Measurements from ENCODE around the gene SNW1.
"Not testable (repeated sequence)": the region's sequence is repeated elsewhere in the genome, so short reads cannot be mapped to it uniquely, and the experiment has no call there.

Gene SNW1
- total RNA-seq, result 87.0 to 101 (median 93.3) reads per million in 4 donors

DNA sequence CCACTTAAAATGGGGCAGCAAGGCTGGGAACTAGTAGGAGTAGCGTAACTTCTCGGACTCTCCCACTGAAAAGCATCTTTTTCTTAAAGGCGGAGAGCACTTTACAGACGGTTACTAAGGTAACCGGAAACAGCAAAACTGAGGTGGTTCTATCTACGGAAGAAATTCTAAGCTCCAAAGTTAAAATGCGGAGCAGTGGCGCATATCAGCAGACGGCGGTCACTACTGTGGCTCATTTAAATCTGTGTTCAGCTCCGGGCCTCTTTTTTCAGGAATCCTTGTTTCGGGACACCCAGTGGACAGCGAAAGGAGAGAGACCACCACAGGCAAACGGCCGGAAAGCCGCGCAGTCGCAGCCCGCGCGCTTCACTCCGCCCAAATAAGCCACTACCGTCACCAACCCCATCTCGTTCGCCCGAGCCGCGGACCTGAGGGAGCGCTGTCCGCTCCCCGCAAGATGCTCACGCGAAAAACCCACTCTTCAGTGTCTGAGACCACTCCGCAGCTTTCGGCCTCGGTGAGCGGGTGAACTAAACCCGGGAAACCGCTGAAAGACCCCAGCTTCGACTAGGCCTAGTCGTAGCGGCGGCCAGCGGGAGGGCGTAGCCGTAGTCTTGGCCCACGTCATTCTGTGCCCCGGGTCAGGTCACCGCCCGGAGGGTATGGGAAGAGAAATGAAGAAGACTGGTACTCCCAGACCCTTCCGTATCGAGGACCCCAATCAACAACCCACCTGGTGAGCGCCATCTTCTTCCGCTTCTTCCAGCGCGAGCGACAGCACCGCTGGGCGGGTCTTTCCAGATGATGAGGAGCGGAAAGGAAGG, at the start of gene SNW1:
TSS of gene SNW1 (minus strand) at position 776 of the 824 bp plus-strand sequence. CDS start at position 747, 29 bp downstream.
- peak; percentile 81 to 95 (median 86) for DNase-seq

DNA sequence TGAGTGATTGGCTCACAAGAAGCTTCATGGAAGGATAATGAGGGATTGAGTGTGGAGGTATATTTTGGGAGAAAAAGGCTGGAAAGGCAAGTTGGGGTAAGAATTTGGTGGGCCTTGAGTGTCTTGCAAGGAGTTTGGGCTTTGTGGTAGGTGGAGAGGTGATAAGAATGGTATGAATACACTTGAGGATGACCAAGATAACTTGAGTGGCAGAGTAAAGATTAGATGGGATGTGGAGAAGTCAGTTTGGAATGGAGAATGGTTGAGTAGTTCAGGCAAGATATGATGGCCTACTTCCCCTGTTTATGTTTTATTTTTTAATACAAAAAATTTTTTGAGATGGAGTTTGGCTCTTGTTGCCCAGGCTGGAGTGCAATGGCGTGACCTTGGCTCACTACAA, 48.1 kb upstream of the SNW1 start:
- DNase-seq, result no peak

DNA sequence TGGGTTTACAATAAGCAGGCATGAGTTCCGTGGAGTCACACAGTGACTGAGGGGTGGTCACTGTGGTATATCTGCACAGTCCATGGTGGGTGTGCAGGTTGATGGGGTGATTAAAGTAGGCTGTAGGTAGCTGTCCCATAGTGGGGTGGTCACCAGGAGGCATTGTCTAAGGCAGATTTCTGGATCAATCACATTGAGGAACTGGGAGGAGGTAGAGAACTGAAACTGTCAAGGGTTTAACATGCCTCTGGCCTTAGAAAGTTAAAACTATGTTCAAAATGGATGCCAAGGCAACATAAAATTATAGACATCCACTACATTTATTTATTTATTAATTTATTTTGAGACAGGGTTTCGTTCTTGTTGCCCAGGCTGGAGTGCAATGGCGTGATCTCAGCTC, 47.3 kb upstream of the SNW1 start:
- no peak for DNase-seq

DNA sequence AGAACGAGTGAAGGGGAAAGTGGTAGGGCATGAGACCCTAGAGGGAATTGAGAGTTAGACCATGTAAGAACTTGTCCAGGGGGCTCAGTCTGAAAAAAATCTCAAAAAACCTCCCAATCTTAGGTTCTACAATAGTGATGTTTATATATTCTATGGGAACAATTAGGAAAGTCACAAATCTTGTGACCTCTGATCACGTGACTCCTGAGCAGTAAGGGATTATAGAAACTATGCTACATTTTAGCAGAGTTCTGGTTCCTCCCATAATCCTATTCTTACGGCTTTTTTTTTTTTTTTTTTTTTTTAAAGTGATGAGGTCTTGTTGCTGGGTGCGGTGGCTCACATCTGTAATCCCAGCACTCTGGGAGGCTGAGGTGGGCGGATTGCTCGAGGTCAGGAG, 44.8 kb upstream of the SNW1 start:
- no peak for DNase-seq

DNA sequence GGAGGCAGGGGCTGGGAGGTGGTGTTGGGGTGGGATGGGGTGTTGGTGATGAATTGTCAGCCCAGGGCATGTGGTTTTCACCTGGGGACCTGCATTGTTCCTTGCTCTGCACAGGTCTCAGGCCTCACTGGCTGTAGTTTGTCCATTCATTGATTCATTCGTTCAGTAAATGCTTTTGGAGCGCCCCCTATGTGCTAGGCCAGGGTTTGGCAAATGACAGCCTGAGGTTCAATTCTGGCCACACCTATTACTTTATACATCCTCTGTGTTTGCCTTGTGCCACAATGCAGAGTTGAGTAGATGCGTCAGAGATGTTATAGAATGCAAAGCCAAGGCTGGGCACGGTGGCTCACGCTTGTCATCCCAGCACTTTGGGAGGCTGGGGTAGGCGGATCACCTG, 43.6 kb upstream of the SNW1 start:
- DNase-seq, result peak in 1 of 5 donors; percentile 28

DNA sequence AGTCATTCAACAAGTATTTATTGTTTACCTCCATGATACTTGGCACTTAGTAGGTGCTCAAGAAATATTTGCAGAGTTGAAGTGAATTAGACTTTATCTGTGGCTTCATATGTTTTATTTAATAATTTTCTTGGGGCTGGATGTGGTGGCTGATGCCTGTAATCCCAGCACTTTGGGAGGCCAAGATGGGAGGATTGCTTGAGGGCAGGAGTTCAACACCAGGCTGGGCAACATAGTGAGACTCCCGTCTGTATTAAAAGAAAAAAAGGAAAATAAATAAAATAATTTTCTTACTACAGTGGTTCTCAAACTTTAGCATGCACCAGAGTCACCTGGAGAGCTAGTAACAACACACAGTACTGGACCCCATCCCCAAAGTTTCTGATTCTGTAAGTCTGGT, 39.9 kb upstream of the SNW1 start:
- DNase-seq, result no peak

DNA sequence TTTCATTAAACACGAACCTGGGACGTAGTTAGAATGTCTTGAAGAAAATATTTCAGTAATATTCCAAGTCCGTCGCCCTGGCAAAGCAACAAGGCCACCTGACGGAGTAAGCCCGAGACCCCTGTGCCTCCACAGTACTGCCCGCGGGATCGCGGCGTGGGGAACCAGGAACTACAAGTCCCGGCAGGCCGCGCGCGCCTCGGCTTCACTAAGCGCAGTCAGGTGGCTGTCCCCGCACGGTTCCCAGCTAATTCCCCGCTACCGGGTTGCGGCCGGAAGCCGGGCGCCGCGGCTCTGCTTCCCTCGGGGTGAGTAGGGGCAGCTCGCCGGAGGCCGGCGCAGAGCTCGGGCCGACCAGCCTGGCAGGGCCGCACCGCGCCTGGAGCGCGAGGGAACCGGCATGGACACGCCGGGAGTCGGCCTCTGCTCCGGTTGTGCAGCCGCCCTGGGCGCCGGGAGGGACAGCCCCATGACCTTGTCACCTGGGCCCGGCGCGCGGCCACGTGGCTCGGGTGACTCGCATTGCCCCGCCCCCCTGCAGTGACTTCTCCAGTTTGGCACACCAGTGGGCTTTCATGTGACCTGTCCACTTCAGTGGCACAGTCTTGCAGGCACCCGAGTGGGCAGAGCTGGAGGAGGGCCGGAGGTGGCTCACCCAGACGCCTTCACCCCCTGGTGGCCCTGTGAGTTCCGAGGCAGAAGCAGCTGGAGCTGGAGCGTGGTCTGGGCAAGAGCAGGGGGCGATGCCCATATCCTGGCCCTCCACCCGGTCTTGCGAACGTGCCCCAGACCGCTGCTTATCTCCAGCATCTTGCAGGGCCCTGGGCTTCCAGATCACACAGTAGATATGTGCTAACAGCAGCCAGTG, 39.1 kb upstream of the SNW1 start, which contains the start of gene ADCK1:
TSS of gene ADCK1 (plus strand) at position 247 of the 868 bp plus-strand sequence. CDS start 18,870 bp downstream, outside the sequence.
- peak; percentile 62 to 82 (median 76) for DNase-seq

DNA sequence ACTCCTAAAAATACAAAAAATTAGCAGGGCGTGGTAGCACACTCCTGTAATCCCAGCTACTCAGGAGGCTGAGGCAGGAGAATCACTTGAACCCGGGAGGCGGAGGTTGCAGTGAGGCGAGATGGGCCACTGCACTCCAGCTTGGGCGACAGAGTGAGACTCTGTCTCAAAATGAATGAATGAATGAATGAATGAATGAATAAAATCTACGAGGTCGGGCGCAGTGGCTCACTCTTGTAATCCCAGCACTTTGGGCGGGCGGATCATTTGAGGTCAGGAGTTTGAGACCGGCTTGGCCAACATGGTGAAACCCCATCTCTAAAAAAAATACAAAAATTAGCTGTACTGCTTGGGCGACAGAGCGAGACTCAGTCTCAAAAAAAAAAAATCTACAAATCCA, 38.5 kb upstream of the SNW1 start:
- DNase-seq, result not testable (repeated sequence)

DNA sequence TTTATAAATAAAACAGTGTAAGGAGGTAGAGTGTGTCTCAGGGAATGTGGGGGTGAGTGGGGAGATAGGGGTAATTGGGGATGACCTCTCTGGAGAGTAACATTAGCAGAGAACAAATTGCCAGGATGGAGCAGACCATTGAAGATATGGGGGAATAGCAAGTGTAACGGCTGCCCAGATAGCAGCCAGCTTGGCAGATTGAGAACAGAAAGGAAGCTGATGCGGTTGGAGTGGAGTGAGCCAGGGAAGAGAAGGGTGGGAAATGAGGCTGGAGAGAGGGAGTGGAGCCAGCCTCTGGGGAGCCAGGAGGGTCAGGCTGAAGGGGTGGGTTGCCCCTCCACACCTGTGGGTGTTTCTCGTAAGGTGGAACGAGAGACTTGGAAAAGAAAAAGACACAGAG, 33.4 kb upstream of the SNW1 start:
- DNase-seq, result no peak

DNA sequence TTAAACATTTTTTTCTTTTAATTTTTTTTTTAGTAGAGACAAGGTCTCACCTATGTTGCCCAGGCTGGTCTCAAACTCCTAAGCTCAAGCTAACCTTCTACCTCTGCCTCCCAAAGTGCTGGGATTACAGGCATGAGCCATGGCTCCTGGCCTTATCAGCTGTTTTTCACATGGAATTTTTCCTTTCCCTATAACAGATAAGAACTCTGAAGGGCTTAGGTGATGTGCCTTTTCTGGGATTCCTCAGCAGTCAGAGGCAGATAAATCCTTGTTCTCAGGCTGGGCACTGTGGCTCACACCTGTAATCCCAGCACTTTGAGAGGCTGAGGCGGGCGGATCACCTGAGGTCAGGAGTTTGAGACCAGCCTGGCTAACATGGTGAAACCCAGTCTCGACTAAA, 32.3 kb upstream of the SNW1 start:
- DNase-seq, result not testable (repeated sequence)

DNA sequence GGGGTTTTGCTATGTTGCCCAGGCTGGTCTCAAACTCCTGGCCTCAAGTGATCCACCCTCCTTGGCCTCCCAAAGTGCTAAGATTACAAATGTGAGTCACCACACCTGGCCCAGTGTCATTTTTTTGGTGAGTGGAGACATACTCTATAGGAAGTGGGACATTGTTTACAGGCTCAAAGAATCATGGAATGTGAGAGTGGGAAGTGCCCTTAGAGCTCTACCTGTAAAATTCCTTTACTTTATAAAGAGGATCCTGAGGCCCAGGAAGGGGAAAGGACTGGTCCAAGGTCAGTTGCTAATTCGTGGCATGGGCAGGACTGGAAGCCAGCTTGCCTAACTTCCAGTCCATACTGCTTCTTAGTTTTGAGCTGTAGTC, 30.3 kb upstream of the SNW1 start:
- no peak for DNase-seq

DNA sequence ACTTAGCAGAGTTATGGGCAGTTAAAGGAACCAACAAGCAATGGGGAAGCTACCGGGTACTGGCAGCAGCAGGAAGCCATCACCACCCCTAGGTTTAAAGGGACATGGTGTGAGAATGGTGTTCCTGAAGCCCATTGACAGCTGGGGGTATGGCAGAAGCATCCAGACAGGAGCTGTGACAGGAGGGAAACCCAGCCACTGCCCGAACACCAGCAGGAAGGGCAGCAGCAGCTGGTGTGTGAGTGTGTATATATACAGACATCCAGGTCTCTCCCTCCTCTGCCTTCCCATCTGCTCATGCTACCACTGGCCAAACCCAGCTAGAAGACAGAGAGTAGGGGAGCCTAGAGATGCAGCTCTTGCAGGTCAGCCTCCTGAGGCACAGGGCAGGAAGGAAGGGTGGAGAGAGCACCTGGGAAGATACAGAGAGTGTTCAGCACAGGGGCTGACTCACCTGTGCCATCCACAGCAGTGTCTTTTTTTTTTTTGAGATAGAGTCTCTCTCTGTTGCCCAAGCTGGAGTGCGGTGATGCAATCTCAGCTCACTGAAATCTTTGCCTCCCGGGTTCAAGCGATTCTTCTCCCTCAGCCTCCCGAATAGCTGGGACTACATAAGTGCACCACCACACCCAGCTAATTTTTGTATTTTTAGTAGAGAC, 29.7 kb upstream of the SNW1 start:
- DNase-seq, result no peak

DNA sequence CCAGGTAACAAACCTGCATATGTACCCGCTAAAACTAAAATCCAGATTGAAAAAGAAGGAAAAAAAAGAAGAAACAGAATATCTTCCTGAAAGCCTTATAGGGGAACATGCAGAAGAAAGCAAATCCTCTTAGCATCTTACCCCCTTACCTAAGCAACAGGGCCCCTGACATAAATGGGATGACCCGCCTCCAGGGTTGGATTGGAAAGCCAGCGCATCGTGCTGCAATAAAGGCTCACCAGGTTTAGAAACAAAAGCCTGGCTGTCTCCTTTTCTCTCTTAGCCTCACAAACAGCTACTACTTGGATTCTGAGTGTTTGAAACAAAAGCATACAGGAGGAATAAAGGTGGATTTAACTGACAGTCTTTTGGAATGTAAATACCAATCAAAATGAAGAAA, 25.2 kb upstream of the SNW1 start:
- DNase-seq, result no peak

DNA sequence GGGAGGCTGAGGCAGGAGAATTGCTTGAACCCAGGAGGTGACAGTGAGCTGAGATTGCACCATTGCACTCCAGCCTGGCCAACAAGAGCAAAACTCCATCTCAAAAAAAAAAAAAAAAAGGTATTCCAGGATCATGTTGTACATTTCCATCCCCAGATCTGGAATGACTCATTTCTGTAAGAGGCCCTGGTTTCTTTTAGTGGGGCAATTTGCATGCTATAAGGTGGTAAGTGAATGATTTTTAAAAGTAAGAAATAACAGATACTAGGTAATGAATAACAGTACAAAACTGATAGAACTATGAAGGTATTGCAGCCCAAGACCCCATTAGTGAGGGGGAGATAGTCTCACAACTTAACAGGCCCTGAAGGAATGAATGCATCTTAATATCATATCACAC, 21.2 kb upstream of the SNW1 start:
- DNase-seq, result no peak

DNA sequence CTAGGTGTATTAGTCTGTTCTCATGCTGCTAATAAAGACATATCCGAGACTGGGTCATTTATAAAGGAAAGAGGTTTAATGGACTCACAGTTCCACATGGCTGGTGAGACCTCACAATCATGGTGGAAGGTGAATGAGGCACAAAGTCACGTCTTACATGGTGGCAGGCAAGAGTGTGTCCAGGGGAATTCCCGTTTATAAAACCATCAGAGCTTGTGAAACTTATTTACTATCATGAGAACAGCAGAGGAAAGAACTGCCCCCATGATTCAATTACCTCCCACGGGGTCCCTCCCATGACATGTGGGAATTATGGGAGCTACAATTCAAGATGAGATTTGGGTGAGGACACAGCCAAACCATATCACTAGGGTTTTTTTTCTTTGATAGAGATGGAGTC, 13.0 kb upstream of the SNW1 start:
- DNase-seq, result not testable (repeated sequence)

DNA sequence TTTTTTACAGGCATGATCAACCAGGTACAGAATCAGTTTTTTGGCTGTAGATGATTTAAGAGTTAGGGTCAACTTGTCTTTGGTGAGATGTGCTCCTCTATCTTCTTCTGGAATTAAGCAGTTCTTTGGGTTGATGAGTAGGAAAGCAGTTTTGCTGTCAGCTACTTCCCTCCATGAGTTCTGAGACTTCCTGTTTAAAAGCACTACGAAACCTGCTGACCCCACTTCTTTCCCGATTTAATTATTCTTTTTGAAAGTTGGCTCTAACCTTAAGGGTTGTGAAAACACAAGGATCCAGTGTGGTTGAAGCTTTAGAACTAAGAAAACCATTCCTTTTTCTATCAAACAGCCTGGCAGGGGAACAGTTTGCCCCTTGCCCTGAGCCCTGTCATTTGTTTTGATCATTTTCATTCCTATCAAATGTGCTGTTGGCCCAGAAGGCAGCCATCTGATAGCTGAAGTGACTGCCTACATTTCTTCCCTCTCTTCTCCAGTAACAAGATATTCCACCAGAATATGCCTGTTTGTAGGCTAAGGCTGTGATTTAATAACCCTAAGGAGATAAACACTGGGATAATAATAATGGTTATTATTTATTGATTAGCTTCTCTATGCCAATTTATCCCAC, 7.6 kb upstream of the SNW1 start:
- not testable (repeated sequence) for DNase-seq

DNA sequence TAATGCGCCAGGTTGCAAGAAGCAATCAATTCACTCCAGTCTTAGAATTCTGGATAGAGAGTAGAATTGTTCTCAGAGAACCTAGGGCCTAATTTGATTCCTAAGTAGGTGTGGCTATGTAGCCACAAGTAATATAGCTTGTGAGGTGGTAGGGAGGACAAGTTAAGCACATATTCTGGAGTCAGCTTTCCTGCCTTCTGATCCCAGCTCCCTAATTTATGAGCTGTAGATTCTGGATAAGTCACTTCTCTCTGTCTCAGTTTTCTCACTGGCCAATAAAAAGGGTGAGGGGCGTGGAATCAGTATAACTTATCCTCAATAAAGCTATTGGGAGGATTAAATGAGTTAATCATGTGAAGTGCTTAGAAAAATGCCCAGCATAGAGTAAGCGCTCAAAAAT, 3.0 kb upstream of the SNW1 start:
- no peak for DNase-seq

DNA sequence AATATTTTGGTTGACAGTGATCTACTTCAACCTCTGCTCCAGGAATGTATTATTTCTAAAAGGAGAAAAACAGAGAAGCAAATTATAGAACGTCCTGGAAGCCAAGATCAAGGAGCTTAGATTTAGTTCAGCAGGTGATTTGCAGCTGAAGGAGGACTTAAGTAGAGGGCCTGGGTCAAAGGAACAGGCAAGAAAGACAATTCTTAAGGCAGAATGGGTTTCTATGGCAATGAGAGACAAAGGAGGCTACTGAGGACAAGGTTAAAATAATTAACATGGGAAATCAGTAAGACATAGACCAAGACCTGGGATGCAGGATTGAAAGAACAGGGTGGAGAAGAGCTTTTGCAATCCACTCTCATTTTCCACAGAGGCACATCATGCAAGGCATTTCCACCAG, 2.4 kb upstream of the SNW1 start:
- DNase-seq, result no peak

DNA sequence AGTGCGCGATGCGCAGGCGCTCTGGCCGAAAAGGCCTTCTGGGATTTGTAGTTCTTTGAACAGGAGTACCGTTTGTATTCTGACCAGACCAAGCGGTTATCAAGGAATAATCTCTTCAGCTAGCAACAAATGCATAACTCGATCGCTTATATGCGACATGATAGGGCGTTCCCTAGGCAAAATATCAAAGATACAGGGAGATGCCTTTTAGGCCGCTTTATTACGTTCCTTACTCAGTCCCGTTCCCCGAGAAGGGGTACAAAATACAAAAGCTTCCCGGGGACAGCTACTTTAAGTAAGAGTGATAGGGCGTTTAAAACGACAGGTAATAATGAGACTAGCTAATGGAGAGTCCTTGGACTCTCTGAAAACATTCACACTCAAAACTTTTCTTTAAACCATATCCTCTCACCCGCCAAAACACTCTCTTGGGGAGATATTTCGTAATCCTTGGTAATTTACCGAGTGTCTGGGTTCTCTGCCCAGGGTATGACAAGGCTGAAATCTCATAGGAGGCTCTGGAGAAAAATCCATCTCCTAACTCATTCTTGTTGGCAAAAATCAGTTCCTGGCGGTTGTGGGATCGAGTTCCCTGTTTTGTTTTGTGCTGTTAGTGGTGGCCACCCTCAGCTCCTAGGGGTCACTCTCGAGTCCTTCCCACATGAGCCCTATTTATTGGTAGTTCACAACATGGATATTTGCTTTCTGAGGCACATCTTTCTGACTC, 412 bp upstream of the SNW1 start:
- no peak for DNase-seq

DNA sequence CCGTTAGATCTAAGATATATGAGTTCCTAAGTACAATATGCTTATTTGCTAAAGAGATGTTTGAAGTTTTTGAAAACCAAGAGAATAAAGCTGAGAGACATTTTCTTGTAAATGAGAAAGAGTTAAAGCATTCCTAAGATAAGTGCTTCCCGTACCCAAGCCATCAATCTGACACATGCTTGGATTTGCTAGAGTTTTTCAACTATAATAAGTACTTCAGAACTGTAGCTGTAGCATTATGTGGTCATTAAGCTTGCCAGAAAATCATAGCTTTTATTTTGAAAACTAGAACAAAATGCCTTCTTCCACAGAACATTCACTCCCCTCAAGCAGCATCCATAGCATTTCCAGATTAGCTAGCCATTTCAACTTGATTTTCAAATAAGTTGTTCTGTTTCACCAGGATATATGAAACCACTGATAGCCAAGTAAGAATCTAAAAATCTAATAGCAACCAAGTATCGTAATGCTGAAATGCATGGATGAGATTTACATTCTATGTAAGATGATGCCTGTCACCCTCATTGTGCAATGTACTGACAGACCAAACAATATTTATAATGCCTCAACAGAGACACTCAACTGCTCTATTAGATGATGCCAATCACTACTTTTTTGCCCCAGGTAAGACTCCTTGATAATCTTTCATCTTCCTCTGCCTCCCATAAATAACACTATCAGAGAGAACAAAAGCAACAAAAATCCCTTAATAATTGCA, 8.0 kb downstream of the SNW1 start:
- DNase-seq, result no peak

DNA sequence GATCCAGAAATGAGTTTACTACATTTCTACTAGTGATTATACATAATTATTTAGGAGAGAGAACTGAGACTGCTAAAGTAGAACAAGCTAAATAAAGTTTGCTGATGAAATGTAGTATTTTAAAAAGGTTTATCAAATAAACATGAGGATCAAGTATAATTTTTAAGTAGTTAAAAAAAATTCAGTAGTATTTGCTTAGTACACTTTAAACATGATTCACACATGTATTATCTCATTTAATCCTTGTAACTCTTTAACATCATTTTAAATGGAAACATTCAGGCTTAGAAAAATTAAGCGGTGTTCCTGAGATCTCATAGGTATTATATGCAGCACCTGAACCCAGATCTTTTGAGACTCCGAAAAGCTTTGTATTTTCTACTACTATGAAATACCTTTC, 8.7 kb downstream of the SNW1 start:
- no peak for DNase-seq

Measured in T-helper 1 cell (primary cell).